IMR-90 (cell line): ENCODE results near the gene LIPM.

Experiments used
- BHLHE40 ChIP-seq: fragments of 150-350 bp; IDR thresholded peaks from 2 replicates; pipeline ENCODE4 v1.6.1; 2016; ENCODE audit warnings: mild to moderate bottlenecking, low read depth, low read length
- CEBPB ChIP-seq: IDR thresholded peaks from 2 replicates; pipeline ENCODE4 v1.6.1; 2012; ENCODE audit warnings: low read depth, low read length, improper control_type of control experiment
- CHD1 ChIP-seq: IDR thresholded peaks from 2 replicates; pipeline ENCODE4 v1.6.1; 2012; ENCODE audit warnings: low read depth, low read length, improper control_type of control experiment
- MAFK ChIP-seq: IDR thresholded peaks from 2 replicates; pipeline ENCODE4 v1.6.1; 2012; ENCODE audit warnings: low read depth, low read length, improper control_type of control experiment
- MAZ ChIP-seq: IDR thresholded peaks from 2 replicates; pipeline ENCODE4 v1.6.1; 2012; ENCODE audit warnings: low read depth, mild to moderate bottlenecking, low read length, improper control_type of control experiment, moderate library complexity, borderline replicate concordance
- MXI1 ChIP-seq: IDR thresholded peaks from 2 replicates; pipeline ENCODE4 v1.6.1; 2012; ENCODE audit warnings: low read depth, mild to moderate bottlenecking, low read length, moderate library complexity, borderline replicate concordance
- POLR2A ChIP-seq: IDR thresholded peaks from 2 replicates; pipeline ENCODE4 v1.6.1; 2012; ENCODE audit warnings: mild to moderate bottlenecking, low read depth, low read length
- RAD21 ChIP-seq: IDR thresholded peaks from 2 replicates; pipeline ENCODE4 v1.6.1; 2012; ENCODE audit warnings: low read length, improper control_type of control experiment
- RCOR1 ChIP-seq: IDR thresholded peaks from 2 replicates; pipeline ENCODE4 v1.6.1; 2012; ENCODE audit warnings: mild to moderate bottlenecking, low read length, improper control_type of control experiment; ENCODE audit not compliant: insufficient replicate concordance
- SMC3 ChIP-seq: fragments of 150-350 bp; IDR thresholded peaks from 2 replicates; pipeline ENCODE4 v1.6.1; 2016; ENCODE audit warnings: low read depth, mild to moderate bottlenecking, antibody characterized with exemption, low read length, moderate library complexity
- USF2 ChIP-seq: fragments of 150-350 bp; IDR thresholded peaks from 2 replicates; pipeline ENCODE4 v1.6.1; 2017; ENCODE audit warnings: mild to moderate bottlenecking, antibody characterized with exemption, low read length, low read depth
- TF ChIP-seq, protein P1 (sequence below): conservative IDR thresholded peaks from 2 replicates; pipeline ENCODE4 v1.5.1; 2012; ENCODE audit warnings: mild to moderate bottlenecking, low read depth, low read length, improper control_type of control experiment

DNA sequence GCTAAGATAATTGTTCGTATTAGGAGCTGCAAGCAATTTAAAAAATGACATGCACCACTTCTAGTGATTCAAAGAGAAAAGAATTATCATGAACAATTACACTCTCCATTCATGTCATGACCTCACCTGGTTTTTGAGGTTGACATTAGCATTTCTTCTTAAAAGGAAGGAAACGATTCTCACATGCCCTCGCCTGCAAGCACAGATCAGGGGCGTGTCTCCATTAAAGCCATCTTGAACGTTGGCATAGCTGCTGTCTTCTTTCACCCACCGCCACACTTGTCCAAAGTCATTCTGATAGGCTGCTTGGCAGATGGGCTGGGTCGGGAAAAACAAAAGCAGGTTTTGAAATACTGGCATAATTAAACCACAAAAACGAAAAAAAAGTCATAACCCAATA lies 29.2 kb downstream of the LIPM start:
- TF ChIP-seq, protein P1, sequence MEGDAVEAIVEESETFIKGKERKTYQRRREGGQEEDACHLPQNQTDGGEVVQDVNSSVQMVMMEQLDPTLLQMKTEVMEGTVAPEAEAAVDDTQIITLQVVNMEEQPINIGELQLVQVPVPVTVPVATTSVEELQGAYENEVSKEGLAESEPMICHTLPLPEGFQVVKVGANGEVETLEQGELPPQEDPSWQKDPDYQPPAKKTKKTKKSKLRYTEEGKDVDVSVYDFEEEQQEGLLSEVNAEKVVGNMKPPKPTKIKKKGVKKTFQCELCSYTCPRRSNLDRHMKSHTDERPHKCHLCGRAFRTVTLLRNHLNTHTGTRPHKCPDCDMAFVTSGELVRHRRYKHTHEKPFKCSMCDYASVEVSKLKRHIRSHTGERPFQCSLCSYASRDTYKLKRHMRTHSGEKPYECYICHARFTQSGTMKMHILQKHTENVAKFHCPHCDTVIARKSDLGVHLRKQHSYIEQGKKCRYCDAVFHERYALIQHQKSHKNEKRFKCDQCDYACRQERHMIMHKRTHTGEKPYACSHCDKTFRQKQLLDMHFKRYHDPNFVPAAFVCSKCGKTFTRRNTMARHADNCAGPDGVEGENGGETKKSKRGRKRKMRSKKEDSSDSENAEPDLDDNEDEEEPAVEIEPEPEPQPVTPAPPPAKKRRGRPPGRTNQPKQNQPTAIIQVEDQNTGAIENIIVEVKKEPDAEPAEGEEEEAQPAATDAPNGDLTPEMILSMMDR, result no peak
- no peak for TF ChIP-seq CHD1
- no peak for TF ChIP-seq RCOR1
- no peak for TF ChIP-seq POLR2A
- no peak for TF ChIP-seq MAFK
- TF ChIP-seq CEBPB, result no peak
- TF ChIP-seq MXI1, result no peak
- no peak for TF ChIP-seq SMC3
- no peak for TF ChIP-seq BHLHE40
- TF ChIP-seq RAD21, result no peak
- TF ChIP-seq MAZ, result no peak
- TF ChIP-seq USF2, result no peak
